ENCODE results near the gene SBNO2. TPM values are rescaled to one million over a fixed set of nuclear protein-coding genes. Genes with fewer than 3 reads are reported as not detected.

SBNO2 gene
- total and polyA plus RNA-seq, 9 of the 15 experiments (the other 6 are each of a cell fraction or from before 2014, with no cell fraction given): 0.01 to 46.2 (median 6.7) TPM

GRCh38 chr19:1113030-1113985, 60.8 kb downstream of the SBNO2 start (continued):
- TF ChIP-seq VEZF1 (CRISPR knock-in tag; IDR thresholded peaks at IDR 0.05) (peak; percentile 85), CREB1 (IDR thresholded peaks at IDR 0.05) (peak; percentile 49; the same call in 1 of the 2 replicates), CREB1 (CRISPR knock-in tag; IDR thresholded peaks at IDR 0.05) (peak; percentile 63; the same call in 1 of the 2 replicates), KAT2B (IDR thresholded peaks at IDR 0.05; ENCODE audit: low read depth, low read length) (no peak), HNRNPL (IDR thresholded peaks at IDR 0.05; ENCODE audit: low read depth, low read length) (0 out of 2 replicates have a peak, but pooled peaks have one; percentile 52), ZBTB1 (CRISPR knock-in tag; IDR thresholded peaks at IDR 0.05; ENCODE audit: borderline replicate concordance, low read depth) (no peak; the same call in 1 of the 2 replicates), NCOR1 (IDR thresholded peaks at IDR 0.05) (no peak; the same call in 1 of the 2 replicates), ZC3H4 (CRISPR knock-in tag; IDR thresholded peaks at IDR 0.05; ENCODE audit: borderline replicate concordance) (no peak), YY1 (IDR thresholded peaks at IDR 0.05; ENCODE audit: borderline replicate concordance in 1 of 3, control insufficient read depth in 1 of 3, extremely low read depth in 1 of 3, insufficient read depth in 3 of 3, insufficient read length in 1 of 3, insufficient replicate concordance in 2 of 3, low read depth in 1 of 3, low read length in 2 of 3) (peak in 1 of 3 experiments; percentile 26), ZNF174 (CRISPR knock-in tag; IDR thresholded peaks at IDR 0.05) (no peak), TEAD2 (tag; IDR thresholded peaks at IDR 0.05) (no peak), CHD2 (IDR thresholded peaks at IDR 0.05; ENCODE audit: low read depth, low read length) (peak; percentile 9; the same call in 1 of the 2 replicates), ZNF217 (CRISPR knock-in tag; IDR thresholded peaks at IDR 0.05) (no peak), BRD9 (IDR thresholded peaks at IDR 0.05; ENCODE audit: low read depth, partially characterized antibody) (no peak), ZNF232 (CRISPR knock-in tag; IDR thresholded peaks at IDR 0.05) (no peak), MAX (CRISPR knock-in tag; IDR thresholded peaks at IDR 0.05) (peak; percentile 46; the same call in 1 of the 2 replicates)
- TF ChIP-seq, protein P1, sequence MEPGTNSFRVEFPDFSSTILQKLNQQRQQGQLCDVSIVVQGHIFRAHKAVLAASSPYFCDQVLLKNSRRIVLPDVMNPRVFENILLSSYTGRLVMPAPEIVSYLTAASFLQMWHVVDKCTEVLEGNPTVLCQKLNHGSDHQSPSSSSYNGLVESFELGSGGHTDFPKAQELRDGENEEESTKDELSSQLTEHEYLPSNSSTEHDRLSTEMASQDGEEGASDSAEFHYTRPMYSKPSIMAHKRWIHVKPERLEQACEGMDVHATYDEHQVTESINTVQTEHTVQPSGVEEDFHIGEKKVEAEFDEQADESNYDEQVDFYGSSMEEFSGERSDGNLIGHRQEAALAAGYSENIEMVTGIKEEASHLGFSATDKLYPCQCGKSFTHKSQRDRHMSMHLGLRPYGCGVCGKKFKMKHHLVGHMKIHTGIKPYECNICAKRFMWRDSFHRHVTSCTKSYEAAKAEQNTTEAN (CRISPR knock-in tag; IDR thresholded peaks at IDR 0.05): no peak
